Suprapubic skin (tissue), 4 donors: ENCODE data around the gene FAM3B.

ENCODE experiments used
- POLR2A ChIP-seq, 2 donors: fragments of 450-650 bp; IDR thresholded peaks; one replicate each; pipeline ENCODE4 v1.6.1; 2017; ENCODE audit warnings: antibody characterized with exemption in 2 of 2, mild to moderate bottlenecking in 2 of 2, moderate library complexity in 2 of 2
- POLR2AphosphoS5 ChIP-seq, 3 donors: sonication (generic); formaldehyde crosslinking; IDR thresholded peaks; one replicate each; pipeline ENCODE4 v1.6.1; 2017; ENCODE audit warnings: antibody characterized with exemption in 3 of 3
- TF ChIP-seq, protein P1 (sequence below), 2 donors: fragments of 200-600 bp in 1 of 2; fragments of 450-650 bp in 1 of 2; sonication (generic) in 1 of 2; IDR thresholded peaks; one replicate each; pipeline ENCODE4 v1.5.1; 2016 to 2019; ENCODE audit warnings: antibody characterized with exemption in 2 of 2, mild to moderate bottlenecking in 1 of 2, moderate library complexity in 1 of 2

DNA sequence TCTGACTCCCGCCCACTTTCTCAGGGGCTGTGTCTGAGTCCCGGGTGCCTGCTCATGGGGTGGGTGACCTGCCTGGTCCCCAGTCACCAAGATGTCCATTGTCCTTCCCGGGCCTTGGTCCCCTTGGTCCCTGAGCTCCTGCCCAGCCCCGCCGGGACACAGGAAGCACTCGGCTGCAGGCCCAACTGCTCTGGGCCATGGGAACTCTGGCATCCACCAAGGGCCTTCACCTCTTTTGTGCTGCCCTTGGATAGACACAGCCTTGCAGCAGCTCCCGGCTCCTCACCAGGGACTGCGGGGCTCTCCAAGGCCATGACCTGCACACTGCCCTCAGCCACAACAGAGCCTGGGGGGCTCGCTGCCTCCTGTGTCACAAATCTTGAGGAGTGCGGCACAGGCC is 87.4 kb downstream of the FAM3B start:
- TF ChIP-seq POLR2A (IDR thresholded peaks at IDR 0.05) (no peak), POLR2AphosphoS5 (IDR thresholded peaks at IDR 0.05) (no peak)
- TF ChIP-seq, protein P1, sequence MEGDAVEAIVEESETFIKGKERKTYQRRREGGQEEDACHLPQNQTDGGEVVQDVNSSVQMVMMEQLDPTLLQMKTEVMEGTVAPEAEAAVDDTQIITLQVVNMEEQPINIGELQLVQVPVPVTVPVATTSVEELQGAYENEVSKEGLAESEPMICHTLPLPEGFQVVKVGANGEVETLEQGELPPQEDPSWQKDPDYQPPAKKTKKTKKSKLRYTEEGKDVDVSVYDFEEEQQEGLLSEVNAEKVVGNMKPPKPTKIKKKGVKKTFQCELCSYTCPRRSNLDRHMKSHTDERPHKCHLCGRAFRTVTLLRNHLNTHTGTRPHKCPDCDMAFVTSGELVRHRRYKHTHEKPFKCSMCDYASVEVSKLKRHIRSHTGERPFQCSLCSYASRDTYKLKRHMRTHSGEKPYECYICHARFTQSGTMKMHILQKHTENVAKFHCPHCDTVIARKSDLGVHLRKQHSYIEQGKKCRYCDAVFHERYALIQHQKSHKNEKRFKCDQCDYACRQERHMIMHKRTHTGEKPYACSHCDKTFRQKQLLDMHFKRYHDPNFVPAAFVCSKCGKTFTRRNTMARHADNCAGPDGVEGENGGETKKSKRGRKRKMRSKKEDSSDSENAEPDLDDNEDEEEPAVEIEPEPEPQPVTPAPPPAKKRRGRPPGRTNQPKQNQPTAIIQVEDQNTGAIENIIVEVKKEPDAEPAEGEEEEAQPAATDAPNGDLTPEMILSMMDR (IDR thresholded peaks at IDR 0.05), result no peak
